Trophoblast cell (in vitro differentiated cells and primary cell): ENCODE results near the gene ARL8B.

Experiments
- DNase-seq, 2 donors: peaks; one replicate each; pipeline ENCODE4 v3.0.0-alpha.2; 2016
- H2AFZ ChIP-seq: 2 replicates; pipeline ENCODE4 v1.6.1; 2013; ENCODE audit warnings: low read length, moderate library complexity, mild to moderate bottlenecking; ENCODE audit not compliant: insufficient read depth, poor library complexity
- H2AK5ac ChIP-seq: 2 replicates; pipeline ENCODE4 v1.6.1; 2013; ENCODE audit warnings: mild to moderate bottlenecking, low read length
- H2BK120ac ChIP-seq: 2 replicates; pipeline ENCODE4 v1.6.1; 2013; ENCODE audit warnings: low read length, mild to moderate bottlenecking, moderate library complexity; ENCODE audit not compliant: insufficient read depth, poor library complexity
- H2BK12ac ChIP-seq: 2 replicates; pipeline ENCODE4 v1.6.1; 2013; ENCODE audit warnings: mild to moderate bottlenecking, low read length, moderate library complexity
- H2BK5ac ChIP-seq: 2 replicates; pipeline ENCODE4 v1.6.1; 2013; ENCODE audit warnings: low read length, low read depth, moderate library complexity, mild to moderate bottlenecking; ENCODE audit not compliant: poor library complexity
- H3K14ac ChIP-seq: 2 replicates; pipeline ENCODE4 v1.6.1; 2013; ENCODE audit warnings: mild to moderate bottlenecking, low read length
- H3K18ac ChIP-seq: 2 replicates; pipeline ENCODE4 v1.6.1; 2013; ENCODE audit warnings: mild to moderate bottlenecking, low read length
- H3K23ac ChIP-seq: 2 replicates; pipeline ENCODE4 v1.6.1; 2013; ENCODE audit warnings: low read length
- H3K27ac ChIP-seq: 2 replicates; pipeline ENCODE4 v1.5.1; 2013; ENCODE audit warnings: low read depth, mild to moderate bottlenecking, inconsistent platforms, low read length, moderate library complexity
- H3K27me3 ChIP-seq: 2 replicates; pipeline ENCODE4 v1.6.1; 2013; ENCODE audit warnings: inconsistent platforms, mild to moderate bottlenecking, low read length, moderate library complexity; ENCODE audit not compliant: insufficient read depth
- H3K36me3 ChIP-seq, 2 experiments: 1 replicate in 1 of 2; 2 replicates in 1 of 2; pipeline ENCODE4 v1.6.1; 2013; ENCODE audit warnings: low read length in 2 of 2, mild to moderate bottlenecking in 2 of 2, moderate library complexity in 1 of 2; ENCODE audit not compliant: insufficient read depth in 2 of 2, control insufficient read depth in 1 of 2
- H3K4ac ChIP-seq: 2 replicates; pipeline ENCODE4 v1.6.1; 2013; ENCODE audit warnings: low read depth, mild to moderate bottlenecking, low read length, moderate library complexity
- H3K4me1 ChIP-seq, 2 experiments: 1 replicate in 1 of 2; 2 replicates in 1 of 2; pipeline ENCODE4 v1.6.1; 2013; ENCODE audit warnings: low read length in 2 of 2, mild to moderate bottlenecking in 2 of 2, moderate library complexity in 1 of 2; ENCODE audit not compliant: insufficient read depth in 2 of 2, control insufficient read depth in 1 of 2
- H3K4me2 ChIP-seq: 2 replicates; pipeline ENCODE4 v1.6.1; 2013; ENCODE audit warnings: inconsistent platforms, mild to moderate bottlenecking, low read length, moderate library complexity
- H3K4me3 ChIP-seq: 2 replicates; pipeline ENCODE4 v1.5.1; 2013; ENCODE audit warnings: mild to moderate bottlenecking, low read depth, low read length, inconsistent platforms
- H3K79me1 ChIP-seq: one replicate; pipeline ENCODE4 v1.6.1; 2013; ENCODE audit warnings: low read length
- H3K79me2 ChIP-seq: 2 replicates; pipeline ENCODE4 v1.6.1; 2013; ENCODE audit warnings: low read length, mild to moderate bottlenecking; ENCODE audit not compliant: control insufficient read depth, insufficient read depth, poor library complexity
- H3K9ac ChIP-seq: 2 replicates; pipeline ENCODE4 v1.6.1; 2013; ENCODE audit warnings: mild to moderate bottlenecking, low read length
- H3K9me3 ChIP-seq: 2 replicates; pipeline ENCODE4 v1.6.1; 2013; ENCODE audit warnings: low read depth, mild to moderate bottlenecking, control low read depth, inconsistent platforms, low read length; ENCODE audit not compliant: insufficient read depth
- H4K12ac ChIP-seq: 2 replicates; pipeline ENCODE4 v1.6.1; 2013; ENCODE audit warnings: low read depth, mild to moderate bottlenecking, low read length, moderate library complexity
- H4K8ac ChIP-seq: 2 replicates; pipeline ENCODE4 v1.6.1; 2013; ENCODE audit warnings: low read depth, mild to moderate bottlenecking, low read length, moderate library complexity
- H4K91ac ChIP-seq: one replicate; pipeline ENCODE4 v1.6.1; 2013; ENCODE audit warnings: low read depth, mild to moderate bottlenecking, low read length, moderate library complexity
- WGBS: extraction: QIAGEN DNeasy Blood & Tissue Kit; methylation state at CpG from one replicate; pipeline ENCODE4 v1.1.7; 2013; ENCODE audit warnings: missing lambda C conversion rate; ENCODE audit not compliant: insufficient read length, insufficient coverage; ENCODE audit errors: extremely low coverage; 5-methylcytosine and 5-hydroxymethylcytosine counted together

ARL8B gene

DNA sequence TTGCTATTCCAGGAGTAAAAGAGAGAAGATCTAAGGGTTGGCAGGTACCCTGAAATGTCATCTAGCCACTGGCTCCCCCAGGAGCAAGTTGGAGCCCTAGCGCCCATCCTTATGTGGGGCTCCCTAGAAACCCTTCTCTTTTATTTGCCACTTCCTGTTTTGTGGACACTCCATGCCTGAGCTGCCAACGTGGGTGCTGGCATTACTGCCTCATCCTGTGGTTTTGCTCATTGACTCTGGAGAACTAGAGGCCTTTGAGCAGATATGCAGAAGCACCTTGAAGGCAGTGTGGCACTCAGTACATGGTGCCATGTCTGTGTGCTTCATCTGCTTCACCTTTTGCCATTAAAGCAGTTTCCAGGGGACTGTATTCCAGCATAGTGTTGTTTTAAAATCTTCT, 73.5 kb downstream of the ARL8B start:
- Histone ChIP-seq H3K18ac (peak overlapping the region; percentile 21), H3K4me3 (no peak overlapping the region), H3K23ac (no peak overlapping the region), H2BK120ac (peak overlapping the region; percentile 33), H2AFZ (no peak overlapping the region), H4K91ac (peak overlapping the region; percentile 49), H3K4ac (peak overlapping the region; percentile 21), H3K79me2 (peaks cover 5% of the 10 kb centered on the region), H3K9me3 (no peaks in the 10 kb centered on the region), H2BK12ac (peak overlapping the region; percentile 39), H3K27ac (peak overlapping the region; percentile 63), H3K14ac (peak overlapping the region; percentile 34), H3K4me2 (no peak overlapping the region), H3K79me1 (peaks cover 14% of the 10 kb centered on the region), H4K12ac (no peak overlapping the region), H3K4me1 (peaks cover 15 to 16% of the 10 kb centered on the region in 2 experiments), H2BK5ac (peak overlapping the region; percentile 91), H3K27me3 (no peaks in the 10 kb centered on the region), H4K8ac (peak overlapping the region; percentile 8), H3K36me3 (peaks cover 8 to 10% of the 10 kb centered on the region in 2 experiments), H3K9ac (peak overlapping the region; percentile 41), H2AK5ac (peak overlapping the region; percentile 20)
- no CpG with 5 or more reads among the region's 2 CpGs for WGBS
- peak in 1 of 2 donors; percentile 39 for DNase-seq

DNA sequence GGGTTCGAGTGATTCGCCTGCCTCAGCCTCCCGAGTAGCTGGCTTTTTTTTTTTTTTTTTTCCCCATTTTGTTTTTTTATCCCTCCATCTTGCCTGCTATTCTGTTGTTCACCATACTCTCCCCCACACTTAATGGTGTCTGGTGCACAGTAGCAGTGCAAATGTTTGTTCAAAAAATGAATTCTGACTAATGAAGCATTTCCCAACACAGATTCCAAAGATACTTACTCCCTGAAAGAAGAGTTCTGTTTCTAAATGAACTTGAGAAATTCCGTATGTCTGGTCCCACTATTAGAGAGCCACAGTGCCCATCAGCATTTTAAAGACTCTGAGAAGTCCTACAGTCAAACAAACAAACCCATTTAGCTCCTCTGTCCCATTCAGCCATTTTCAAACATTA, 74.9 kb downstream of the ARL8B start:
- Histone ChIP-seq H3K23ac (no peak overlapping the region), H3K4me2 (no peak overlapping the region), H3K9me3 (no peaks in the 10 kb centered on the region), H3K14ac (no peak overlapping the region), H2BK120ac (no peak overlapping the region), H3K18ac (no peak overlapping the region), H3K79me2 (peaks cover 5% of the 10 kb centered on the region), H2AK5ac (no peak overlapping the region), H4K8ac (no peak overlapping the region), H3K79me1 (peaks cover 14% of the 10 kb centered on the region), H2BK5ac (no peak overlapping the region), H3K27me3 (no peaks in the 10 kb centered on the region), H2AFZ (no peak overlapping the region), H3K27ac (peak overlapping the region; percentile 85), H3K4ac (no peak overlapping the region), H3K9ac (no peak overlapping the region), H2BK12ac (no peak overlapping the region), H3K4me3 (no peak overlapping the region), H3K4me1 (peaks cover 15 to 16% of the 10 kb centered on the region in 2 experiments), H4K12ac (no peak overlapping the region), H3K36me3 (peaks cover 8 to 17% of the 10 kb centered on the region in 2 experiments), H4K91ac (no peak overlapping the region)
- DNase-seq: peak; percentile 52 to 91
- no CpG with 5 or more reads among the region's 4 CpGs for WGBS

DNA sequence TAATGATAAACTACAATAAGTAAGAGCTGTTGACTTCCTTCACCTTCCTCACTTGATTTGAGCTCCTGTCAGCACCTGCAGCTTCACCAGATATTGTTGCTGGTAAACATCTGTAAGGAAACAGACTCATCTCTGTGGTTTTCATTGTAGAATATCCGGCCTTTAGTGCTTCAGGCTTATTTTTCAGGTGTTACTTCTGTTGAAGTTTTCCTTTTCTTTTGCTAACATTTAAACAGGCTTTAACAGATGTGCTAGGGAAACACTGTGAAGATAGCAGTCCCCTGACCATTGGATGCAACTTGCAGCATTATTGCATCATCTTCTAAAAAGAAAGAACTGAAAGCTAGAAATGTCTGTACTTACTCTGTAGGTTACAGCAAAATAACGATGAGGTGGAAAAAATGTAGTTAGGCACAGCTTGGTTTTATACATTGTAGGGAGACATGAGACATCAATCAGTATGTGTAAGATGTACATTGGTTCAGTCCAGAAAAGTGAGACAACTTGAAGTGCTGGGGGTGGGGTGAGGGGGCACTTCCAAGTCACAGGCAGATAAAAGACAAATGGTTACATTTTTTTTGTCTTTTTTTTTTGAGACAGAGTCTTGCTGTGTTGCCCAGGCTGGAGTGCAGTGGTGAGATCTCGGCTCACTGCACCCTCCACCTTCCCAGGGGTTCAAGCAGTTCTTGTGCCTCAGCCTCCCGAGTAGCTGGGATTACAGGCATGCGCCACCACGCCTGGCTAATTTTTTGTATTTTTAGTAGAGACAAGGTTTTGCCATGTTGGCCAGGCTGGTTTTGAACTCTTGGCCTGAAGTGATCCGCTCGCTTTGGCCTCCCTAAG, 75.6 kb downstream of the ARL8B start:
- Histone ChIP-seq H3K9ac (no peak overlapping the region), H3K23ac (no peak overlapping the region)

DNA sequence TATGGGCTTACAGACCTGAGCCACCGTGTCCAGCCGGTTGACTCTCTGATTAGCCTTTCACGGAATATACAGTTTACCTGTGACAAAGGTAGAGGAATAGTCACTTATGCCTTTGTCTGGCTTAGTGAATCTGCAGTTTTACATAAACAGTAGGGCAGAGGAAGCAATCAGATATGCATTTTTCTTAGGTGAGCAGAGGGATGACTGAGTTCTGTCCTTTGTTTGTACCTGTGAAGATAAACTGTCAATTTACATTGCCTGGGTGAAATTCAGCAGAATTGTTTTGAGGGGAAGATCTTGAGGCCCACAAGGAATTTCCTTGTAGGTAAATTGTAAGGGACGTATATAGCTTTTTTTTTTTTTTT, 76.2 kb downstream of the ARL8B start:
- Histone ChIP-seq H2AFZ (no peak overlapping the region), H2BK120ac (peak overlapping the region; percentile 20), H3K79me1 (peaks cover 14% of the 10 kb centered on the region), H3K79me2 (peaks cover 5% of the 10 kb centered on the region), H3K14ac (peak overlapping the region; percentile 59), H4K91ac (peak overlapping the region; percentile 70), H3K4me3 (no peak overlapping the region), H3K27me3 (no peaks in the 10 kb centered on the region), H3K23ac (no peak overlapping the region), H3K4ac (peak overlapping the region; percentile 53), H2BK12ac (no peak overlapping the region), H4K8ac (no peak overlapping the region), H2BK5ac (no peak overlapping the region), H3K9ac (no peak overlapping the region), H3K18ac (no peak overlapping the region), H3K4me1 (peaks cover 12% of the 10 kb centered on the region in 2 experiments), H3K27ac (peak overlapping the region; percentile 85), H3K4me2 (no peak overlapping the region), H4K12ac (no peak overlapping the region), H3K9me3 (no peaks in the 10 kb centered on the region), H2AK5ac (no peak overlapping the region), H3K36me3 (peaks cover 13 to 25% of the 10 kb centered on the region in 2 experiments)
- WGBS: no CpG with 5 or more reads among the region's 4 CpGs
- DNase-seq: peak in 1 of 2 donors; percentile 54

More for the DNA sequence above, 75.6 kb downstream of the ARL8B start:
- DNase-seq: peak in 1 of 2 donors; percentile 70
- Histone ChIP-seq H4K91ac (peak overlapping the region; percentile 70), H3K4me2 (no peak overlapping the region), H3K79me2 (peaks cover 5% of the 10 kb centered on the region), H4K12ac (no peak overlapping the region), H3K4ac (peak overlapping the region; percentile 53), H2BK5ac (no peak overlapping the region), H2AK5ac (no peak overlapping the region), H2BK120ac (peak overlapping the region; percentile 20), H3K9me3 (no peaks in the 10 kb centered on the region), H3K79me1 (peaks cover 14% of the 10 kb centered on the region), H2BK12ac (no peak overlapping the region), H3K36me3 (peaks cover 8 to 22% of the 10 kb centered on the region in 2 experiments), H3K4me3 (no peak overlapping the region), H2AFZ (no peak overlapping the region), H3K4me1 (peaks cover 15 to 16% of the 10 kb centered on the region in 2 experiments), H4K8ac (no peak overlapping the region), H3K18ac (no peak overlapping the region), H3K27ac (peak overlapping the region; percentile 85), H3K14ac (peak overlapping the region; percentile 59), H3K27me3 (no peaks in the 10 kb centered on the region)
- WGBS: no CpG with 5 or more reads among the region's 8 CpGs
